GM18507 (cell line): Measurements from ENCODE around the gene PRDM11.
"Not testable (repeated sequence)": the region's sequence is repeated elsewhere in the genome, so short reads cannot be mapped to it uniquely, and the experiment has no call there.

ENCODE experiments used
- DNase-seq: peaks from one replicate; pipeline ENCODE4 v3.0.0; 2011; ENCODE audit warnings: low read depth; ENCODE audit not compliant: insufficient read length; ENCODE audit errors: extremely low spot score
- FAIRE-seq: peaks from 2 replicates; lab custom pipeline; 2011; peaks lifted over from hg19 to GRCh38; lab: Jason Lieb, UNC

PRDM11 gene

DNA sequence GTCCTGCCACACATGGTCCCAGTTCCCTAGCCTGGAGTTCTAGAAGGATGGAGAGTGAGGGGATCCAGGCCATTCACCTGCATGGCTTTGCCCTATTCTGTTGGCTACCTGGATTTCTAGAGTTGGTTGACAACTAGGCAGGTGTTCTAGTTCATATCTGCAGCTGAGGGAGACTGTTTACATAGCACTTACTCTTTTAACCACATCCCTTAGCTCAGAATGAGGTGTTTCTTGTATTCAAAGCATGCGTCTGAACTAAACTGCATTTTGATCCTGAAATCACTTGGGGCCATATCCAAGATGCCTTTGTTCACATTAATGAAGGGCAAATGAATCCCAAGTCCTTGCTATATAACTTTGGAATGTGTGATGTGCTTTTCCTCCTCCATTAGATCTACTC is 78.8 kb downstream of the PRDM11 start:
- DNase-seq (no peak), FAIRE-seq (no peak)

- FAIRE-seq (no peak), DNase-seq (no peak)
These were observed 79.8 kb downstream of the PRDM11 start for GRCh38 chr11:45225961-45226871.

DNA sequence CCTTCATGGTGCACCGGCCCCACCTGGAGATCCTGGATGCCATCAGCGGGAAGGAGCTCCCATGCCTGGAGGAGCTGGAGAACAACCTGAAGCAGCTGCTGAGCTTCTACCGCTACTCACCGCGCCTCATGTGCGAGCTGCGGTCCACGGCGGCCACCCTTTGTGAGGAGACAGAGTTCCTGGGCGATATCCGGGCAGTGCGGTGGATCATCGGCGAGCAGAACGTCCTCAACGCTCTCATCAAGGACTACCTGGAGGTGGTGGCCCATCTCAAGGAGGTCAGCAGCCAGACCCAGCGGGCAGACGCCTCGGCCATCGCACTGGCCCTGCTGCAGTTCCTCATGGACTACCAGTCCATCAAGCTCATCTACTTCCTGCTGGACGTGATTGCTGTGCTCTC is 80.5 kb downstream of the PRDM11 start:
- DNase-seq, result no peak
- FAIRE-seq, result no peak

- FAIRE-seq, result no peak
- DNase-seq, result no peak
These were observed 81.4 kb downstream of the PRDM11 start for GRCh38 chr11:45227836-45228235.

GRCh38 chr11:45229401-45230020 is 83.1 kb downstream of the PRDM11 start:
- FAIRE-seq (no peak), DNase-seq (no peak)

DNA sequence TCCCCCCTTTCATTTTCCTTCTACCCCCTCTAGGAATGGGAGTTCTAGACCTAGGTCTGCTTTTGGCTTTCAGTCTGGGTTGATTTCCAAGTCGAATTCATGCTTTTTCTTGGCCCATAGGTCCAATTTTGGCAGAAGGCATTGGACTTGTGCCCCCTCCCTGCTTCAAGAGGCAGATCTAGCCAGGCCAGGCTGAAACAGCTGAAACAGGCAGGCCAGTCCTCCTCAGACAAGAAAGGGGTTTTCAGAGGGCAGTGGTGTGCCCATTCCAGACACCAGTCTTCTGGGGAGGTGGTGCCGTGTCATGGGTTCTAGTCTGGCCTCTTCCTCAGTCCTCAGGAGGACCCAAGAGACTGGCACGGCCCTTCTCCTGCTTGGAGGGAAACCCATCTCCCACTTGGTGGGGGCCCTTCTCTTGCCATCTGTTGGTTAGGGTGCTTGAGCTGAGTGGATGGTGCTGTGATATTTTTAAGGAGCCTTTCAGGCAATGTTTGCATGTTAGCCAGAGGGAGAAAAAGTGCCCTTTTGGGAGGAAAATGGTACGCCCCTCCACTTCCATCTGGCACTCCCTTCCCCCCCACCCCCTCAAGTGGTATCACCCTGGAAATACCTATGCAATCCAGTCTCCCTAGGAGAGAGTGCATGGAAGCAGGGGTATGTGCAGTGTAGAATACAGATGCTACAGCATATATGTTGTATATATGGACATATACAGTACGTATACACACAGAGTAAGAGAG is 86.1 kb downstream of the PRDM11 start:
- FAIRE-seq (no peak), DNase-seq (no peak)

DNA sequence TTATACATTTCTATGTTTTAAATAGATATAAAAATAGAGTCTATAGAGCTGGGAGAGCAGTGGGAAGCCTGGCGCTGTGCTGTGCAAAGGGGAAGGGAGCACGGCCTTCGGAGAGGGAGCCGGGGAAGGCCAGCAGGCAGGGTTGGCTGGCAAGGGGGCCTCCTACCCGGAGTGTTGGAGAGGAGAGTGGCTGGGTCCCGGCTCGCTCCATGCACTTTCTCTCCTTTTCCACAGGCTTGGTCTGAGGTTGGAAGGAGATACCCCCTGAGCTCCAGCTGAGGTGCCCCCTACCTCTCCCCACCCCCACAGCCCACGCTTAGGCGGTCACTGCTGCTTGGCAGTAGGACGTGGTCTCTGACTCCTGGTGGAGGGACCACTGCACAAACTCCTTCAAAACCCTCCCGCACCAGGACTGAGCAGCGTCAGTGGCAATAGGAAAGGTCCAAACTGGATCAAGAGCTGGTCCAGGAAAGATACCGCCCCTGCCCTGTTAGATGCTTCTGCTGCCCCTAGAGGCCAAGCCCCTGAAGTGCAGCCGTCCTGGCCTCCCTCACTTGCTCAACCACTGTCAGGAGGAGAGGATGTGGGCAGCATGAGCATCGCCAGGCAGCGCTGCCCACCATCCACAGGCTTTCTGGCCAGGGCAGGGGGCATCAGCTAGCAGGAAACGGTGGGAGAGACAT is 86.8 kb downstream of the PRDM11 start:
- peak; percentile 69 for FAIRE-seq
- DNase-seq, result peak; percentile 64

DNA sequence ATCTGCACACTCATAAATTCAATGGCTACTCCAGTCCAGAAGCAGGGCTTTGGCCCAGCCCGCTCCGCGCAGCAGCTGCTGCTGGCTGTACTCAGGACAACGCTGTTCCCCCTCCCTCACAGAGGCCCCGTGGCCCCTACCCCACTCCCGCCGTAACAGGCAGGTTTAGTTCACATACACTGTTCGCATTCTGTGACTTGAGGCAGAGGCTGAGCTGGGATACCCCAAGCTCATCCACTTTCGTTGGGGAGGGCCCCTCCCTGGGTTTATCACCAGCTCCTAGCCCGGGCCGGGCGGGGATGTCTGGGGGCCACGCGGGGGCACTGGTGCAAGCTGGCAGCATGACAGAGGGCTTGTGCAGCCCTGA is 87.3 kb downstream of the PRDM11 start:
- FAIRE-seq (no peak), DNase-seq (no peak)

DNA sequence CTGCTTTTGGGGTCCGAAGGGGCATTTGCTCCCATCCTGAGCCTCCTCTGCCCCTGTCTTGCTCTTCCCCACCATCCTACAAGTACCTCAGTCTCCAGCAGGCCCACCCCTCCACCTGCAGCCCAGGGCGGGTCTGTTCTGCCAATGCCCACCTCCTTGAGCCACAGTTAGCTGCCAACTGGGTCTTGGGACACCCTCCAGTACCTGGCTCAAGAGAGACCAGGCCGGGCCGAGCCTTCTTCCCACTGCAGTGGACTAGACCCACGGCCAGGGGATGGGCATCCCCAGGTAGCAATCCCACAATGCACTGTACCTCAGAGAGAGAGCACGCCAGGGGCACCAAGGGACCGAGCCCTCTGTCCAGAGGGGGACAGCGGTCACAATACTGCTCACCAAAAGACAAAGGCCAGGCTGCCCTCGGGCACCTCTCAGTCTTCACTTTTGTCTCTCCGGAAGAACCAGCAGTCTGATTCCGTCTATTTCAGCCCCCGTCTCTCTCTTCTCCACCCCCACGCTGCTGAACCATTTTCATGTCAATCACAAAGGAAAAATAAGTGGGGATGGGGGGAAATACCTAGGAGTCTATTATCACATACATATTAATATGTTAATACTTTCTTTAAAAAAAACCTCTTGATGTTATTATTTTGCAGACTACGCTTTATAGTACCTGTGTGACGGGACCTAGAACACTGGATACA is 88.0 kb downstream of the PRDM11 start:
- no peak for DNase-seq
- FAIRE-seq, result no peak

DNA sequence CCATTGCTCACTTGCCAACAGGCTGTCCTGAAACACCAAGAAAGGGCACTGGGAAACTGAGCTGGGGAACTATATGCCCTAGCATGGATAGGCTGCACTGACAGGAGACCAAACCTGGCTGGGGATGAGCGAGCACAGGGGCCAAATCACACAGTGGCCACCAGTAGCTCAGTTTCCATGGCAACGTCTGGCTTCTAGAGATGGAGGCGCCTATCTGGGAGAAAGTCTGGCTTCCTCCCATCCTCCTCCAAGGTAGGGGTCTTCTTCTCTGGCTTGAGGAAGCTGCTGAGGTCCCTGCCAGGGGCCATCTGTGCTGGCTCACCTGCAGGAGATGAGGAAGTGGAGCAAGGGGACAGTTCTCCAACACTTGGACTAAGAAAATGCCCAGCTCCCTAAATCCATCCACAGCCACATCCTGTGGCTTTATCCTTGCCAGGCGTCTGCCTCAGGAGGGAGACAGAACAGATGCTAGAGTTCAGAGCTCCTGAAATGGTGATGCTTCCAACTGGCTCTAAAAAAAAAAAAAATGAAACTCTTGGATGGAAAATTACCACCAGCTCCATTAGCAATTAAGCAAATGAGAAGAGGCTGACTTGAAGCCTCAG is 91.4 kb downstream of the PRDM11 start:
- DNase-seq (no peak), FAIRE-seq (no peak)

DNA sequence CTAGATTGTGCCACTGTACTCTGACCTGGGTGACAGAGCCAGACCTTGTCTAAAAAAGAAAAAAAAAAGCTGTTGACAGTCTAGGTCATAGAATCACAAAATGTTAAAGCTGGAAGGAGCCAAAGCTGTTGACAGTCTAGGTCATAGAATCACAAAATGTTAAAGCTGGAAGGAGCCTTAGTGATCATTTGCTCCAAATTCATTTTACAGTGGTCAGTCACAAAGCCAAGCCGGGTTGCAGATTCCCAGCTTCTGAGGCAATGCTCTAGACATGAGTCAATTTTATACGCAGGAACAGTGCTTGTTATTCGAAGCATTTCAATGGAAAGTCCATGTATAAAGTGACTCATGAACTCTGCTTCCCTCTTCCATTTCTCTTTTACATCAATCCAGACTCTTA is 92.3 kb downstream of the PRDM11 start:
- DNase-seq, result no peak
- FAIRE-seq, result no peak

DNA sequence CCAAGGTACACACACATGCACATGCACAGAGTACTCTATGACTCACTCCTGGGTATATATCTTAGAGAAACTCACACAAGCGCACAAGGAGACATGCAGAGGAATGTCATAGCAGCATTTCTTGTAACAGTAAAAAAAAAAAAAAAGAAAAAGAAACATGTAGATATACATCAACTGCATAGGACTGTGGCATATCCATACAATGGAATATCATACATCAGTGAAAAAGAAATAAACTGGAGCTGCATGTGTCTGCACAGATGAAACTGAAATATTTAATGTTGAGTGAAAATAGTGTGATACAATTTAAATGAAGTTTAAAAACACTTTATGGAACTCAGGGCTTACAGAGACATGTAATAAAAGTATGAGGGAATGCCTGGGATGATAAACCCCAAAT is 93.3 kb downstream of the PRDM11 start:
- DNase-seq (no peak), FAIRE-seq (no peak)

- FAIRE-seq (no peak), DNase-seq (no peak)
These were observed 97.5 kb downstream of the PRDM11 start for GRCh38 chr11:45243967-45244366.

GRCh38 chr11:45245218-45246045 is 99.0 kb downstream of the PRDM11 start:
- DNase-seq (no peak), FAIRE-seq (no peak)

GRCh38 chr11:45246241-45246640 is 99.8 kb downstream of the PRDM11 start:
- FAIRE-seq (no peak), DNase-seq (no peak)

DNA sequence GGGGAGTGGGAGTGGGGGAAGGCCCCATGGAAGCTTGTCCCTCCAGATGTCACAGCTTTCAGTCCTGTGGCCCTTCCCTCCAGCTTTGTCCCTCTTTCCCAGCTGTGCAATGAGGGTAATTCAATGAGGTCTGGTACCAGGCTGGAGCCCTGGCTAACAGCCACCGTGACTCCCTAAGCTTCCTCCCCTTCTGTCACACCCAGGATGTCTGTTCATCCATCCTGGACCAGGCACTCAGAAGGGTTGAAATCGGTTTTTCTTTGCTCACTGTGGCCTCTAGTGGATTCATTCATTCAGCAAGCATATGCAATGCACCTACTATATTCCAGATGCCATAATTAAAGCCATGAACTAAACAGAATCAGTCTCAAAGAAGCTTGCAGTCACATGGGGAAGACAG is 101.0 kb downstream of the PRDM11 start:
- DNase-seq, result no peak
- FAIRE-seq, result no peak

GRCh38 chr11:45248501-45249011 is 102.1 kb downstream of the PRDM11 start:
- FAIRE-seq (no peak), DNase-seq (no peak)

DNA sequence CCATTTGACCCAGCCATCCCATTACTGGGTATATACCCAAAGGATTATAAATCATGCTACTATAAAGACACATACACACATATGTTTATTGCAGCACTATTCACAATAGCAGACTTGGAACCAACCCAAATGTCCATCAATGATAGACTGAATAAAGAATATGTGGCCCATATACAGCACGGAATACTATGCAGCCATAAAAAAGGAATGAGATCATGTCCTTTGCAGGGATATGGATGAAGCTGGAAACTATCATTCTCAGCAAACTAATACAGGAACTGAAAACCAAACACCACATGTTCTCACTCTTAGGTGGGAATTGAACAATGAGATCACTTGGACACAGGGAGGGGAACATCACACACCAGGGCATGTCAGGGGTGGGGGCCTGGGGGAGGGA is 102.9 kb downstream of the PRDM11 start:
- not testable (repeated sequence) for DNase-seq, FAIRE-seq
